Duodenal mucosa (tissue), 2 donors: Measurements from ENCODE around the gene ACAP3.

Experiments used
- H3K27ac ChIP-seq: one replicate; pipeline ENCODE4 v1.7.0; 2013; ENCODE audit warnings: low read depth, low read length
- H3K27me3 ChIP-seq, 2 donors: one replicate each; pipeline ENCODE4 v1.7.0; 2013; ENCODE audit warnings: low read length in 2 of 2, control low read depth in 1 of 2; ENCODE audit not compliant: insufficient read depth in 2 of 2, control insufficient read depth in 1 of 2
- H3K36me3 ChIP-seq, 2 donors: one replicate each; pipeline ENCODE4 v1.7.0; 2013; ENCODE audit warnings: low read length in 2 of 2, control low read depth in 1 of 2; ENCODE audit not compliant: insufficient read depth in 2 of 2, control insufficient read depth in 1 of 2
- H3K4me1 ChIP-seq, 2 donors: one replicate each; pipeline ENCODE4 v1.7.0; 2013; ENCODE audit warnings: low read length in 2 of 2, control low read depth in 1 of 2; ENCODE audit not compliant: insufficient read depth in 2 of 2, control insufficient read depth in 1 of 2
- H3K4me3 ChIP-seq, 2 donors: one replicate each; pipeline ENCODE4 v1.7.0; 2013; ENCODE audit warnings: low read length in 2 of 2, low read depth in 1 of 2
- H3K9ac ChIP-seq, 2 donors: one replicate each; pipeline ENCODE4 v1.7.0; 2013; ENCODE audit warnings: low read length in 2 of 2, low read depth in 1 of 2
- H3K9me3 ChIP-seq, 2 donors: one replicate each; pipeline ENCODE4 v1.7.0; 2013; ENCODE audit warnings: low read length in 2 of 2, control low read depth in 1 of 2; ENCODE audit not compliant: control insufficient read depth in 1 of 2

ACAP3 gene

GRCh38 chr1:1308756-1309250 lies 1.1 kb upstream of the ACAP3 start:
- no peaks in the 10 kb centered on the region for H3K9me3 ChIP-seq
- H3K27me3 ChIP-seq, result no peaks in the 10 kb centered on the region
- H3K4me1 ChIP-seq, result peaks cover 36 to 38% of the 10 kb centered on the region in 2 donors
- H3K27ac ChIP-seq, result peak overlapping the region; percentile 66
- H3K4me3 ChIP-seq, result peak overlapping the region; percentile 72 to 74
- peak overlapping the region; percentile 48 to 54 for H3K9ac ChIP-seq
- H3K36me3 ChIP-seq, result peaks cover 4 to 34% of the 10 kb centered on the region in 2 donors

- no peaks in the 10 kb centered on the region for H3K9me3 ChIP-seq
- no peaks in the 10 kb centered on the region for H3K27me3 ChIP-seq
- peaks cover 36 to 38% of the 10 kb centered on the region in 2 donors for H3K4me1 ChIP-seq
- H3K36me3 ChIP-seq, result peaks cover 4 to 20% of the 10 kb centered on the region in 2 donors
- peak overlapping the region in 1 of 2 donors; percentile 59 for H3K9ac ChIP-seq
- peak overlapping the region; percentile 62 for H3K27ac ChIP-seq
- peak overlapping the region; percentile 53 to 62 for H3K4me3 ChIP-seq
Measured at GRCh38 chr1:1307261-1307922, 338 bp downstream of the ACAP3 start.

GRCh38 chr1:1306661-1307260 lies 969 bp downstream of the ACAP3 start:
- no peaks in the 10 kb centered on the region for H3K27me3 ChIP-seq
- peaks cover 36 to 38% of the 10 kb centered on the region in 2 donors for H3K4me1 ChIP-seq
- H3K9me3 ChIP-seq, result no peaks in the 10 kb centered on the region
- no peak overlapping the region for H3K27ac ChIP-seq
- peaks cover 3 to 15% of the 10 kb centered on the region in 2 donors for H3K36me3 ChIP-seq
- peak overlapping the region; percentile 53 to 62 for H3K4me3 ChIP-seq
- H3K9ac ChIP-seq, result peak overlapping the region in 1 of 2 donors; percentile 59

GRCh38 chr1:1306070-1306660 lies 1.6 kb downstream of the ACAP3 start:
- no peaks in the 10 kb centered on the region for H3K9me3 ChIP-seq
- no peak overlapping the region for H3K27ac ChIP-seq
- peak overlapping the region; percentile 39 to 68 for H3K9ac ChIP-seq
- H3K36me3 ChIP-seq, result peaks cover 0 to 9% of the 10 kb centered on the region in 2 donors
- peaks cover 36 to 38% of the 10 kb centered on the region in 2 donors for H3K4me1 ChIP-seq
- H3K27me3 ChIP-seq, result no peaks in the 10 kb centered on the region
- H3K4me3 ChIP-seq, result peak overlapping the region; percentile 53 to 62

- peaks cover 0 to 5% of the 10 kb centered on the region in 2 donors for H3K36me3 ChIP-seq
- peak overlapping the region; percentile 47 to 68 for H3K9ac ChIP-seq
- no peaks in the 10 kb centered on the region for H3K27me3 ChIP-seq
- no peaks in the 10 kb centered on the region for H3K9me3 ChIP-seq
- H3K4me3 ChIP-seq, result peak overlapping the region; percentile 53 to 64
- H3K27ac ChIP-seq, result peak overlapping the region; percentile 58
- peaks cover 36 to 38% of the 10 kb centered on the region in 2 donors for H3K4me1 ChIP-seq
Measured at GRCh38 chr1:1305300-1306069, 2.2 kb downstream of the ACAP3 start.

GRCh38 chr1:1304331-1305299 lies 3.1 kb downstream of the ACAP3 start:
- Histone ChIP-seq H3K4me3 (peak overlapping the region; percentile 53 to 64), H3K4me1 (peaks cover 34 to 36% of the 10 kb centered on the region in 2 donors), H3K36me3 (no peaks in the 10 kb centered on the region), H3K27me3 (no peaks in the 10 kb centered on the region), H3K9ac (peak overlapping the region; percentile 47 to 68), H3K9me3 (no peaks in the 10 kb centered on the region), H3K27ac (peak overlapping the region; percentile 58)

- Histone ChIP-seq H3K27me3 (no peaks in the 10 kb centered on the region), H3K27ac (no peak overlapping the region), H3K36me3 (no peaks in the 10 kb centered on the region), H3K4me3 (no peak overlapping the region), H3K4me1 (peaks cover 28 to 32% of the 10 kb centered on the region in 2 donors), H3K9me3 (no peaks in the 10 kb centered on the region), H3K9ac (no peak overlapping the region)
Measured at GRCh38 chr1:1303736-1304135, 4.0 kb downstream of the ACAP3 start.

GRCh38 chr1:1302951-1303509 lies 4.7 kb downstream of the ACAP3 start:
- Histone ChIP-seq H3K9ac (no peak overlapping the region), H3K27me3 (no peaks in the 10 kb centered on the region), H3K9me3 (no peaks in the 10 kb centered on the region), H3K36me3 (no peaks in the 10 kb centered on the region), H3K4me3 (no peak overlapping the region), H3K27ac (no peak overlapping the region), H3K4me1 (peaks cover 28 to 32% of the 10 kb centered on the region in 2 donors)

- no peaks in the 10 kb centered on the region for H3K27me3 ChIP-seq
- peaks cover 26 to 28% of the 10 kb centered on the region in 2 donors for H3K4me1 ChIP-seq
- H3K27ac ChIP-seq, result no peak overlapping the region
- no peak overlapping the region for H3K4me3 ChIP-seq
- H3K9me3 ChIP-seq, result no peaks in the 10 kb centered on the region
- no peaks in the 10 kb centered on the region for H3K36me3 ChIP-seq
- no peak overlapping the region for H3K9ac ChIP-seq
Measured at GRCh38 chr1:1302006-1302430, 5.7 kb downstream of the ACAP3 start.
